ENCODE results near the gene MRTFB.

MRTFB gene

DNA sequence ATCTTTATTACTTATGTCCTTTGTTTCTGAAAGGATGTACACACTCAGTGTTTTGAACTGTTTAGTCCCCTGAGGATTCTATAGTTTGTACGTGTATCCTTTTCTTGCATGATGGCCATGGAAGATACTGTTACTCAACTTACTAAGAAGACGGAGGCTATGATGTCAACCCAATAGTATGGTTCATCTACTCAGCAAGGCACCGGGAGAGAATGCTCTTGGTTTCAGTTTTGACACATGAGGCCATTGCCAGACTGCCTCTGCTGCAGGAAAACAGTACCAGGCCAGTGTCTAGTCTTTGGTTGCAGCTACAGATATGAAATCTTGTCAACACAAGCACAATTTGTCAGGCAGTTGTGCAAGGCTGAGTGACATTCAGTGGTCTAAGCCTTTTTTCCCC, 134.5 kb downstream of the MRTFB start:
- in situ Hi-C loops (cut with MboI; ENCODE audit: low sequenced_read_pairs, unreplicated experiment) = no loop called here
- no peak for TF ChIP-seq CTCF (IDR thresholded peaks at IDR 0.05; ENCODE audit: borderline replicate concordance, control extremely low read depth, extremely low read depth, insufficient read depth, missing control alignments)
- DNase-seq (ENCODE audit: low spot score) = peak; percentile 20

GRCh38 chr16:14211856-14212543, 140.9 kb downstream of the MRTFB start:
- in situ Hi-C loops (cut with MboI; ENCODE audit: low sequenced_read_pairs, unreplicated experiment) = no loop called here

GRCh38 chr16:14215941-14216340, 144.8 kb downstream of the MRTFB start:
- in situ Hi-C loops (cut with MboI; ENCODE audit: low sequenced_read_pairs, unreplicated experiment) = no loop called here

More at GRCh38 chr16:14211856-14212543, 140.9 kb downstream of the MRTFB start:
- DNase-seq (ENCODE audit: low spot score) = no peak
- no peak for TF ChIP-seq CTCF (IDR thresholded peaks at IDR 0.05; ENCODE audit: borderline replicate concordance, control extremely low read depth, extremely low read depth, insufficient read depth, missing control alignments)

GRCh38 chr16:14219983-14220382, 148.9 kb downstream of the MRTFB start:
- in situ Hi-C loops (cut with MboI; ENCODE audit: low sequenced_read_pairs, unreplicated experiment) = no loop called here
- DNase-seq (ENCODE audit: low spot score) = no peak
- no peak for TF ChIP-seq CTCF (IDR thresholded peaks at IDR 0.05; ENCODE audit: borderline replicate concordance, control extremely low read depth, extremely low read depth, insufficient read depth, missing control alignments)

More at GRCh38 chr16:14215941-14216340, 144.8 kb downstream of the MRTFB start:
- DNase-seq (ENCODE audit: low spot score) = no peak
- TF ChIP-seq CTCF (IDR thresholded peaks at IDR 0.05; ENCODE audit: borderline replicate concordance, control extremely low read depth, extremely low read depth, insufficient read depth, missing control alignments) = no peak

- in situ Hi-C loops (cut with MboI; ENCODE audit: low sequenced_read_pairs, unreplicated experiment) = no loop called here
- DNase-seq (ENCODE audit: low spot score) = no peak
- no peak for TF ChIP-seq CTCF (IDR thresholded peaks at IDR 0.05; ENCODE audit: borderline replicate concordance, control extremely low read depth, extremely low read depth, insufficient read depth, missing control alignments)
These were observed 152.5 kb downstream of the MRTFB start for GRCh38 chr16:14223632-14224031.

- no peak for TF ChIP-seq CTCF (IDR thresholded peaks at IDR 0.05; ENCODE audit: borderline replicate concordance, control extremely low read depth, extremely low read depth, insufficient read depth, missing control alignments)
- no peak for DNase-seq (ENCODE audit: low spot score)
- in situ Hi-C loops (cut with MboI; ENCODE audit: low sequenced_read_pairs, unreplicated experiment) = no loop called here
These were observed 154.3 kb downstream of the MRTFB start for GRCh38 chr16:14225457-14225856.
